ENCODE measurements around the gene TFDP1.
A peak's percentile ranks its signal among the peaks of the same experiment; 100 is the strongest.

TFDP1 gene

GRCh38 chr13:113589251-113589960 is 4.9 kb downstream of the TFDP1 start:
- no peak overlapping the region for H4K8ac ChIP-seq (ENCODE audit: low read depth, low read length)
- H3K27me3 ChIP-seq (ENCODE audit: insufficient read depth, low read length), result no peaks in the 10 kb centered on the region
- no peak overlapping the region for H2BK5ac ChIP-seq (ENCODE audit: low read depth, low read length, poor library complexity)
- H3K4me3 ChIP-seq (ENCODE audit: low read depth, low read length), result no peak overlapping the region
- H3K9ac ChIP-seq (ENCODE audit: low read length), result no peak overlapping the region
- no peak overlapping the region for H4K12ac ChIP-seq (ENCODE audit: low read depth, low read length)
- DNase-seq, result no peak
- no peak overlapping the region for H3K4ac ChIP-seq (ENCODE audit: low read depth, low read length)
- H3K14ac ChIP-seq (ENCODE audit: low read length), result no peak overlapping the region
- no peak overlapping the region for H2AK5ac ChIP-seq (ENCODE audit: low read length)
- H3K36me3 ChIP-seq (ENCODE audit: control insufficient read depth in 1 of 2, insufficient read depth in 2 of 2, low read length in 2 of 2), result peaks cover 40 to 45% of the 10 kb centered on the region in 2 experiments
- no peaks in the 10 kb centered on the region for H3K79me1 ChIP-seq (ENCODE audit: low read length)
- peaks cover 11% of the 10 kb centered on the region for H3K79me2 ChIP-seq (ENCODE audit: control insufficient read depth, insufficient read depth, low read length, poor library complexity)
- H4K91ac ChIP-seq (ENCODE audit: low read depth, low read length), result no peak overlapping the region
- no peak overlapping the region for H2BK12ac ChIP-seq (ENCODE audit: low read length)
- no peak overlapping the region for H3K4me2 ChIP-seq (ENCODE audit: low read length)
- H3K4me1 ChIP-seq (ENCODE audit: control insufficient read depth in 1 of 2, insufficient read depth in 2 of 2, low read length in 2 of 2), result no peaks in the 10 kb centered on the region
- no peak overlapping the region for H3K18ac ChIP-seq (ENCODE audit: low read length)
- H2BK120ac ChIP-seq (ENCODE audit: insufficient read depth, low read length, poor library complexity), result no peak overlapping the region
- H2AFZ ChIP-seq (ENCODE audit: insufficient read depth, low read length, poor library complexity), result no peak overlapping the region
- no peak overlapping the region for H3K23ac ChIP-seq (ENCODE audit: low read length)
- no CpG with 5 or more reads among the region's 18 CpGs for WGBS (ENCODE audit: extremely low coverage, insufficient coverage, insufficient read length)
- no peak overlapping the region for H3K27ac ChIP-seq (ENCODE audit: low read depth, low read length)
- no peaks in the 10 kb centered on the region for H3K9me3 ChIP-seq (ENCODE audit: insufficient read depth, low read depth, low read length)

DNA sequence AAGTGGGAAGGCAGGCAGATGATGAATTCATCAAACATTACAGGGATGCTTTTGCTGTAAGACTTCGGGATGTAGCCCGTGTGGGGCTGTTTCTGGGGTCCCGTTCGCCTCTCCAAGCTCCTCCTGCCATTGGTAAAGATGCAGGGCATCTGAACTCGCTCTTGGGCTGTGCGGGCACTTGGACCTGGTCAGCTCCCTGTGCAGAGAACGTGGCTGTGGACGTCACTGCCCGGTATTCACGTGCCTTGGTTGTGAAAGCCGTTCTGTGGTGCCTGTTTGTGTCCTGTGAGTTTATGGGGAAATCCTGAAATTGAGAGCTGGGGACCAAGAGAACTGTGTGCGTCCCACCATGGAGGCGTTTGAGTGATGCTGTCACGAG is 5.4 kb downstream of the TFDP1 start:
- Histone ChIP-seq H3K4me2 (ENCODE audit: low read length) (no peak overlapping the region), H3K4ac (ENCODE audit: low read depth, low read length) (peak overlapping the region; percentile 56), H3K14ac (ENCODE audit: low read length) (no peak overlapping the region), H3K4me3 (ENCODE audit: low read depth, low read length) (no peak overlapping the region), H3K18ac (ENCODE audit: low read length) (no peak overlapping the region), H3K23ac (ENCODE audit: low read length) (no peak overlapping the region), H3K79me2 (ENCODE audit: control insufficient read depth, insufficient read depth, low read length, poor library complexity) (peaks cover 11% of the 10 kb centered on the region), H3K27ac (ENCODE audit: low read depth, low read length) (no peak overlapping the region), H3K36me3 (ENCODE audit: control insufficient read depth in 1 of 2, insufficient read depth in 2 of 2, low read length in 2 of 2) (peaks cover 42 to 45% of the 10 kb centered on the region in 2 experiments), H2AFZ (ENCODE audit: insufficient read depth, low read length, poor library complexity) (no peak overlapping the region), H4K12ac (ENCODE audit: low read depth, low read length) (peak overlapping the region; percentile 1), H4K91ac (ENCODE audit: low read depth, low read length) (no peak overlapping the region), H3K9me3 (ENCODE audit: insufficient read depth, low read depth, low read length) (no peaks in the 10 kb centered on the region), H3K27me3 (ENCODE audit: insufficient read depth, low read length) (no peaks in the 10 kb centered on the region), H2BK12ac (ENCODE audit: low read length) (no peak overlapping the region), H2AK5ac (ENCODE audit: low read length) (no peak overlapping the region), H3K79me1 (ENCODE audit: low read length) (no peaks in the 10 kb centered on the region), H4K8ac (ENCODE audit: low read depth, low read length) (no peak overlapping the region), H3K9ac (ENCODE audit: low read length) (no peak overlapping the region), H3K4me1 (ENCODE audit: control insufficient read depth in 1 of 2, insufficient read depth in 2 of 2, low read length in 2 of 2) (no peaks in the 10 kb centered on the region), H2BK120ac (ENCODE audit: insufficient read depth, low read length, poor library complexity) (no peak overlapping the region), H2BK5ac (ENCODE audit: low read depth, low read length, poor library complexity) (no peak overlapping the region)
- WGBS (ENCODE audit: extremely low coverage, insufficient coverage, insufficient read length), result no CpG with 5 or more reads among the region's 14 CpGs
- DNase-seq, result no peak

DNA sequence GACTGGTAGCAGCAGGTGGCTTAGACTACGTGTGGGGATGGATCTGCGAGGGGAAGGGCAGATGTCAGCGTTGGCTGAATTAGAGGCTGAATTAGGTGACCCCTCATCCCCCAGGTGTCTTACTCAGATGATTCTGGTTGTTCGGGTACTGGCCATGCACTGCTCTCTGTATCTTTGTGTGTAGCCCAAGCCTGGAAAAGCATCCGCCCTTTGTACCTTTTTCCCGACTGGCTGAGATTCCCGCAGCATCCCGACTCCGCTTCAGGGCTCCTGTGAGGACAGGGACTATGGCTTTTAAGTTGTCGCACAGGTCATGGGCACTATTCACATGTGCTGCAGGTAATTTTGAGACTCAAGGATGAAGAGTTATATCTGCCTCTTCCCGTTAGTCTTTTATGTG is 7.2 kb downstream of the TFDP1 start:
- Histone ChIP-seq H2AK5ac (ENCODE audit: low read length) (no peak overlapping the region), H3K4me2 (ENCODE audit: low read length) (no peak overlapping the region), H2BK120ac (ENCODE audit: insufficient read depth, low read length, poor library complexity) (no peak overlapping the region), H3K4me3 (ENCODE audit: low read depth, low read length) (no peak overlapping the region), H3K36me3 (ENCODE audit: control insufficient read depth in 1 of 2, insufficient read depth in 2 of 2, low read length in 2 of 2) (peaks cover 44 to 53% of the 10 kb centered on the region in 2 experiments), H3K79me2 (ENCODE audit: control insufficient read depth, insufficient read depth, low read length, poor library complexity) (peaks cover 8% of the 10 kb centered on the region), H3K23ac (ENCODE audit: low read length) (no peak overlapping the region), H3K27ac (ENCODE audit: low read depth, low read length) (no peak overlapping the region), H4K12ac (ENCODE audit: low read depth, low read length) (no peak overlapping the region), H2AFZ (ENCODE audit: insufficient read depth, low read length, poor library complexity) (no peak overlapping the region), H3K18ac (ENCODE audit: low read length) (no peak overlapping the region), H3K9ac (ENCODE audit: low read length) (no peak overlapping the region), H3K14ac (ENCODE audit: low read length) (no peak overlapping the region), H3K9me3 (ENCODE audit: insufficient read depth, low read depth, low read length) (peaks cover 2% of the 10 kb centered on the region), H4K8ac (ENCODE audit: low read depth, low read length) (no peak overlapping the region), H3K4me1 (ENCODE audit: control insufficient read depth in 1 of 2, insufficient read depth in 2 of 2, low read length in 2 of 2) (no peaks in the 10 kb centered on the region), H2BK12ac (ENCODE audit: low read length) (no peak overlapping the region), H4K91ac (ENCODE audit: low read depth, low read length) (no peak overlapping the region), H2BK5ac (ENCODE audit: low read depth, low read length, poor library complexity) (no peak overlapping the region), H3K27me3 (ENCODE audit: insufficient read depth, low read length) (no peaks in the 10 kb centered on the region), H3K4ac (ENCODE audit: low read depth, low read length) (peak overlapping the region; percentile 22), H3K79me1 (ENCODE audit: low read length) (no peaks in the 10 kb centered on the region)
- DNase-seq, result no peak
- WGBS (ENCODE audit: extremely low coverage, insufficient coverage, insufficient read length), result no CpG with 5 or more reads among the region's 11 CpGs

DNA sequence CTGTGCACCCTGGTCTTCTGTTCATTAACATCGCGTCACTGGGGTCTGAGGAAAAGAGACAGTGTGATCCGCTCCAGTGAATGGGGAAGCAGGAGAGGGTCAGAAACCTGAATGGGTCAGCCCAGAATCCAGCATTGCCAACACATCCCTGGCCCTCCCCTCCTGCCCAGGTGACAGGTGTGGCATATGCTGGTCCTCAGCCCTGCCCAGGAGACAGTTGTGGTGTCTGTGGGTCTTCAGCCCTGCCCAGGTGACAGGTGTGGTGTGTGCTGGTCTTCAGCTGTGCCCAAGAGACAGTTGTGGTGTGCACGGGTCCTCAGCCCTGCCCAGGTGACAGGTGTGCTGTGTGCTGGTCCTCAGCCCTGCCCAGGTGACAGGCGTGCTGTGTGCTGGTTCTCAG is 8.0 kb downstream of the TFDP1 start:
- no peak overlapping the region for H3K27ac ChIP-seq (ENCODE audit: low read depth, low read length)
- WGBS (ENCODE audit: extremely low coverage, insufficient coverage, insufficient read length), result no CpG with 5 or more reads among the region's 5 CpGs
- no peak overlapping the region for H2AK5ac ChIP-seq (ENCODE audit: low read length)

More for the DNA sequence above, 8.0 kb downstream of the TFDP1 start:
- H3K14ac ChIP-seq (ENCODE audit: low read length), result no peak overlapping the region
- peak overlapping the region; percentile 16 for H3K4ac ChIP-seq (ENCODE audit: low read depth, low read length)
- no peak overlapping the region for H3K18ac ChIP-seq (ENCODE audit: low read length)
- H2BK12ac ChIP-seq (ENCODE audit: low read length), result no peak overlapping the region
- no peak overlapping the region for H2BK5ac ChIP-seq (ENCODE audit: low read depth, low read length, poor library complexity)
- no peaks in the 10 kb centered on the region for H3K79me1 ChIP-seq (ENCODE audit: low read length)
- DNase-seq, result no peak
- H2BK120ac ChIP-seq (ENCODE audit: insufficient read depth, low read length, poor library complexity), result no peak overlapping the region
- no peaks in the 10 kb centered on the region for H3K4me1 ChIP-seq (ENCODE audit: control insufficient read depth in 1 of 2, insufficient read depth in 2 of 2, low read length in 2 of 2)
- H4K8ac ChIP-seq (ENCODE audit: low read depth, low read length), result no peak overlapping the region
- H3K36me3 ChIP-seq (ENCODE audit: control insufficient read depth in 1 of 2, insufficient read depth in 2 of 2, low read length in 2 of 2), result peaks cover 45 to 54% of the 10 kb centered on the region in 2 experiments
- H3K9me3 ChIP-seq (ENCODE audit: insufficient read depth, low read depth, low read length), result peaks cover 2% of the 10 kb centered on the region
- peaks cover 6% of the 10 kb centered on the region for H3K79me2 ChIP-seq (ENCODE audit: control insufficient read depth, insufficient read depth, low read length, poor library complexity)
- no peak overlapping the region for H4K12ac ChIP-seq (ENCODE audit: low read depth, low read length)
- H3K23ac ChIP-seq (ENCODE audit: low read length), result no peak overlapping the region
- H4K91ac ChIP-seq (ENCODE audit: low read depth, low read length), result no peak overlapping the region
- no peak overlapping the region for H2AFZ ChIP-seq (ENCODE audit: insufficient read depth, low read length, poor library complexity)
- no peak overlapping the region for H3K4me3 ChIP-seq (ENCODE audit: low read depth, low read length)
- H3K27me3 ChIP-seq (ENCODE audit: insufficient read depth, low read length), result no peaks in the 10 kb centered on the region
- H3K9ac ChIP-seq (ENCODE audit: low read length), result no peak overlapping the region
- H3K4me2 ChIP-seq (ENCODE audit: low read length), result no peak overlapping the region

Measured in trophoblast cell (in vitro differentiated cells and primary cell).